Measurements from ENCODE around the gene TMEM170B. TPM values are rescaled to one million over a fixed set of nuclear protein-coding genes. Genes with fewer than 3 reads are reported as not detected.

The TMEM170B gene
- polyA plus RNA-seq, 1 experiment: 0.23 TPM

- Histone ChIP-seq H3K4me3 (ENCODE audit: low read depth, low read length) (no peak overlapping the region), H3K36me3 (ENCODE audit: control insufficient read depth, insufficient read depth, low read length) (no peaks in the 10 kb centered on the region), H3K27me3 (ENCODE audit: control insufficient read depth, insufficient read depth, low read length) (no peaks in the 10 kb centered on the region)
- DNase-seq (ENCODE audit: low read depth): no peak
- CTCF ChIA-PET: interaction anchor here (1.2 to 1.6 kb wide), 2 partner anchors 10 to 23 kb away, joined by 3 read pairs; no protein-coding TSS in a partner anchor
- TF ChIP-seq CTCF (IDR thresholded peaks at IDR 0.05; ENCODE audit: insufficient read depth, low read depth, low read length): no peak
- POLR2A ChIA-PET: no interaction called here
These were observed 55.5 kb downstream of the TMEM170B start for GRCh38 chr6:11593096-11593495.

- POLR2A ChIA-PET: no interaction called here
- DNase-seq (ENCODE audit: low read depth): no peak
- no peak overlapping the region for H3K4me3 ChIP-seq (ENCODE audit: low read depth, low read length)
- H3K27me3 ChIP-seq (ENCODE audit: control insufficient read depth, insufficient read depth, low read length): no peaks in the 10 kb centered on the region
- no peaks in the 10 kb centered on the region for H3K36me3 ChIP-seq (ENCODE audit: control insufficient read depth, insufficient read depth, low read length)
- TF ChIP-seq CTCF (IDR thresholded peaks at IDR 0.05; ENCODE audit: insufficient read depth, low read depth, low read length): 0 out of 2 replicates have a peak, but pooled peaks have one; percentile 14
- CTCF ChIA-PET: interaction anchor here (0.8 to 1.1 kb wide), 7 partner anchors 10 to 888 kb away, joined by 3 to 4 read pairs (median 3); no protein-coding TSS in a partner anchor
These were observed 58.4 kb downstream of the TMEM170B start for GRCh38 chr6:11595903-11596302.

DNA sequence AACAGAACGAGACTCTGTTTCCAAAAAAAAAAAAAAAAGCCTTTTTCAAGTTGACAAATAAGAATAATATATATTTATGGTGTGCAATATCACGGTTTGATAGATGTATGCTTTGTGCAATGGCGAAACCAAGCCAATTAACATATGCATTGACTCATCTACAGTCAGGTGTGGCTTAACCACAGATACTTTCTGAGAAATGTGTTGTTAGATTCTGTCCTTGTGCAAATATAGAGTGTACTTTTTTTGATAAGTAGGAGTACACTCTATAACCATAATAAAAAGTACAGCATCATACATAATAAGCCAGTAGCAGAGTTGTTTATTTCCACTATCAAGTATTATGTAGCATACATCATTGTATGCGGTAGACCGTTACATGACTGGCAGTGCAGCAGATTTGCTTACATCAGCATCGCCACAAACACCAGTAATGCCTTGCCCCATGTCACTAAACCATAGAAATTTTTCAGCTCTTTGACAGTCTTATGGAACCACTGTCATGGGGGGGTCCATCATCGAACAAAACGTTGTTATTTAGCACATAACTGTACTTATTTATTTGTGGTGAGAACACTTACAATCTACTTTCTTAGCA, 59.2 kb downstream of the TMEM170B start:
- ChIA-PET CTCF (interaction anchor here (1.0 to 1.1 kb wide), 3 partner anchors 9 to 56 kb away, joined by 3 to 4 read pairs (median 4); no protein-coding TSS in a partner anchor), POLR2A (no interaction called here)
- TF ChIP-seq CTCF (IDR thresholded peaks at IDR 0.05; ENCODE audit: insufficient read depth, low read depth, low read length): no peak
- no peaks in the 10 kb centered on the region for H3K27me3 ChIP-seq (ENCODE audit: control insufficient read depth, insufficient read depth, low read length)
- H3K36me3 ChIP-seq (ENCODE audit: control insufficient read depth, insufficient read depth, low read length): no peaks in the 10 kb centered on the region
- DNase-seq (ENCODE audit: low read depth): no peak
- no peak overlapping the region for H3K4me3 ChIP-seq (ENCODE audit: low read depth, low read length)

DNA sequence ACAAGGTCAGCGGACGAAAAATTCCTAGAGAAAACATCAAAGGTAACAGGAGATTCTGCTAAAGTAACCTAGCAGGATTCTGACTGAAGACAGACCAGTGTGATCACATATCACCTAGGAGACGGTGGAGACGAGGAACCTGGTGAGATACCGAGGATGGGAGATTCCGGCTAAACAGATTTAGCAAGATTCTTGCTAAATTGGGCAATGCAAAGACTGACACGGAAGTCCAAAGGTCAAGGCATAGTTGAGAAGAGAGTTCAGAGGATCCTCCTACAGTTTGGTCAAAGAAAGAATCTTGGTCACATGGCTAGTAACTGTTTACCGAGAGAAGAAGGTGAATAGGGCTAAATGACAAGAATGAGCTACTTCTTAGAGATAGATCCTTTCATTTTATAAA, 61.1 kb downstream of the TMEM170B start:
- H3K4me3 ChIP-seq (ENCODE audit: low read depth, low read length): no peak overlapping the region
- H3K27me3 ChIP-seq (ENCODE audit: control insufficient read depth, insufficient read depth, low read length): no peaks in the 10 kb centered on the region
- no peak for DNase-seq (ENCODE audit: low read depth)
- no peak for TF ChIP-seq CTCF (IDR thresholded peaks at IDR 0.05; ENCODE audit: insufficient read depth, low read depth, low read length)
- ChIA-PET CTCF (interaction anchor here (1.1 kb wide), 1 partner anchor 15 kb away, joined by 3 read pairs; no protein-coding TSS in a partner anchor), POLR2A (no interaction called here)
- no peaks in the 10 kb centered on the region for H3K36me3 ChIP-seq (ENCODE audit: control insufficient read depth, insufficient read depth, low read length)

GRCh38 chr6:11600251-11600650, 62.7 kb downstream of the TMEM170B start:
- Histone ChIP-seq H3K4me3 (ENCODE audit: low read depth, low read length) (no peak overlapping the region), H3K27me3 (ENCODE audit: control insufficient read depth, insufficient read depth, low read length) (no peaks in the 10 kb centered on the region), H3K36me3 (ENCODE audit: control insufficient read depth, insufficient read depth, low read length) (no peaks in the 10 kb centered on the region)
- CTCF ChIA-PET: interaction anchor here (0.8 kb wide), 1 partner anchor 633 kb away, joined by 3 read pairs; no protein-coding TSS in a partner anchor
- TF ChIP-seq CTCF (IDR thresholded peaks at IDR 0.05; ENCODE audit: insufficient read depth, low read depth, low read length): no peak
- DNase-seq (ENCODE audit: low read depth): no peak
- POLR2A ChIA-PET: no interaction called here

Data from BJ (cell line).